ENCODE results near the gene TSPY10. TPM values are rescaled to one million over a fixed set of nuclear protein-coding genes. Genes with fewer than 3 reads are reported as not detected.
"Not testable (repeated sequence)": the region's sequence is repeated elsewhere in the genome, so short reads cannot be mapped to it uniquely, and the experiment has no call there.

TSPY10 gene
- total RNA-seq (2014; rRNA removed; shearing (Covaris generic); ENCODE audit: low replicate concordance), result not detected in 2 replicates

- DNase-seq (ENCODE audit: low read depth); in situ Hi-C loops (cut with HindIII; ENCODE audit: low pct_unique_long_range_greater_than_20kb, low sequenced_read_pairs): not testable (repeated sequence)
Observed at GRCh38 chrY:9527580-9527979, at the start of gene TSPY10. TSS of gene TSPY10 (plus strand) at chrY:9527880. CDS start at chrY:9527926, 46 bp downstream.

- DNase-seq (ENCODE audit: low read depth); in situ Hi-C loops (cut with HindIII; ENCODE audit: low pct_unique_long_range_greater_than_20kb, low sequenced_read_pairs): not testable (repeated sequence)
Observed at GRCh38 chrY:9486967-9487366, 40.7 kb upstream of the TSPY10 start, which contains the start of gene TSPY9. TSS of gene TSPY9 (plus strand) at chrY:9487267. CDS start at chrY:9487313, 46 bp downstream.

- DNase-seq (ENCODE audit: low read depth); in situ Hi-C loops (cut with HindIII; ENCODE audit: low pct_unique_long_range_greater_than_20kb, low sequenced_read_pairs): not testable (repeated sequence)
Observed at GRCh38 chrY:9504396-9504795, 23.3 kb upstream of the TSPY10 start.

- in situ Hi-C loops (cut with HindIII; ENCODE audit: low pct_unique_long_range_greater_than_20kb, low sequenced_read_pairs); DNase-seq (ENCODE audit: low read depth): not testable (repeated sequence)
Observed at GRCh38 chrY:9516287-9516686, 11.4 kb upstream of the TSPY10 start.

Other genes starting within 250 kb of the TSPY10 start
- not detected in 2 replicates for gene TSPY4, start 190.4 kb upstream of the TSPY10 start, total RNA-seq (2014; rRNA removed; shearing (Covaris generic); ENCODE audit: low replicate concordance)
- not detected in 2 replicates for gene TSPY8, start 170.1 kb upstream of the TSPY10 start, total RNA-seq (2014; rRNA removed; shearing (Covaris generic); ENCODE audit: low replicate concordance)
- gene TSPY3, start 129.5 kb upstream of the TSPY10 start, total RNA-seq (2014; rRNA removed; shearing (Covaris generic); ENCODE audit: low replicate concordance), result not detected in 2 replicates
- gene TSPY1, start 60.9 kb upstream of the TSPY10 start, total RNA-seq (2014; rRNA removed; shearing (Covaris generic); ENCODE audit: low replicate concordance), result not detected in 2 replicates
- gene TSPY9, start 40.6 kb upstream of the TSPY10 start, total RNA-seq (2014; rRNA removed; shearing (Covaris generic); ENCODE audit: low replicate concordance), result not detected in 2 replicates

All from Caki2 (cell line).